Liver (tissue), 3 donors: ENCODE results near the gene ACTL10.

Source experiments
- CTCF ChIP-seq: fragments of 150-350 bp; IDR thresholded peaks from 2 replicates; pipeline ENCODE4 v1.5.1; 2017; ENCODE audit warnings: improper control_type of control experiment, low read depth, low read length; ENCODE audit not compliant: missing input control
- EGR1 ChIP-seq, 2 donors: IDR thresholded peaks; 2 replicates each; pipeline ENCODE4 v1.6.1; 2016 to 2018; ENCODE audit warnings: antibody characterized with exemption in 2 of 2, low read depth in 2 of 2
- FOXA2 ChIP-seq: IDR thresholded peaks from 2 replicates; pipeline ENCODE4 v1.6.1; 2016; ENCODE audit warnings: antibody characterized with exemption
- JUND ChIP-seq, 2 donors: IDR thresholded peaks; 2 replicates each; pipeline ENCODE4 v1.6.1; 2016; ENCODE audit warnings: antibody characterized with exemption in 2 of 2
- MAX ChIP-seq: IDR thresholded peaks from 2 replicates; pipeline ENCODE4 v1.6.1; 2016; ENCODE audit warnings: antibody characterized with exemption
- REST ChIP-seq: IDR thresholded peaks from 2 replicates; pipeline ENCODE4 v1.6.1; 2016; ENCODE audit warnings: antibody characterized with exemption, mild to moderate bottlenecking
- TAF1 ChIP-seq: conservative IDR thresholded peaks from 2 replicates; pipeline ENCODE4 v1.6.1; 2016; ENCODE audit warnings: antibody characterized with exemption, mild to moderate bottlenecking
- YY1 ChIP-seq: IDR thresholded peaks from 2 replicates; pipeline ENCODE4 v1.6.1; 2016; ENCODE audit warnings: antibody characterized with exemption, mild to moderate bottlenecking
- donor health status: healthy.
- donor health status: healthy.

DNA sequence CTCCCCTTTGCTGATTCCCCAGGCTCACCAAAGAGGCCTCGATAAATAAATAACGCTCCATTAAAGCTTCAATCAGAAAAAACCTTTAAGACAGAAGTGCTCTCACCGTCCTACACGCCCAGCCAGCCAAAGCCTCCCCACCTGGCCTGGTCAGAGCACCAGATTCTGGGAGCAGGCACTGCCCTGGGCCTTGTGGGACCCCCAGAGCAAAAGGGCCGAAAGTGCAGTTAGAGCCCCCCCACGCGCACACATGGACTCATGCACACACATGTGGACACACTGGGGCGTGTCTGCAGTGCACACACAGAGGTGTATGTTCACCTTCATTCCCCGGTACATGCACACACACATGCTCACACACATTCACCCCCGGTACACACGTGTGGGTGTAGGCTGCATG lies 9.4 kb downstream of the ACTL10 start:
- TF ChIP-seq JUND (IDR thresholded peaks at IDR 0.05) (no peak), REST (no peak), CTCF (no peak), TAF1 (no peak), YY1 (no peak), MAX (no peak), EGR1 (IDR thresholded peaks at IDR 0.05; ENCODE audit: low read depth in 2 of 2) (no peak), FOXA2 (no peak)
